GM12864 (cell line): ENCODE results near the gene SPP1.

Experiments used
- DNase-seq: peaks from one replicate; pipeline ENCODE4 v3.0.0-alpha.2; 2011; ENCODE audit warnings: low read depth
- H3K4me3 ChIP-seq: 2 replicates; pipeline ENCODE4 v1.5.1; 2011; ENCODE audit warnings: mild to moderate bottlenecking, low read depth, low read length, control low read depth
- TF ChIP-seq, protein P1 (sequence below): IDR thresholded peaks from 2 replicates; pipeline ENCODE4 v1.5.1; 2011; ENCODE audit warnings: low read depth, mild to moderate bottlenecking, moderate library complexity, low read length, control low read depth, inconsistent platforms; ENCODE audit errors: missing control alignments

SPP1 gene

DNA sequence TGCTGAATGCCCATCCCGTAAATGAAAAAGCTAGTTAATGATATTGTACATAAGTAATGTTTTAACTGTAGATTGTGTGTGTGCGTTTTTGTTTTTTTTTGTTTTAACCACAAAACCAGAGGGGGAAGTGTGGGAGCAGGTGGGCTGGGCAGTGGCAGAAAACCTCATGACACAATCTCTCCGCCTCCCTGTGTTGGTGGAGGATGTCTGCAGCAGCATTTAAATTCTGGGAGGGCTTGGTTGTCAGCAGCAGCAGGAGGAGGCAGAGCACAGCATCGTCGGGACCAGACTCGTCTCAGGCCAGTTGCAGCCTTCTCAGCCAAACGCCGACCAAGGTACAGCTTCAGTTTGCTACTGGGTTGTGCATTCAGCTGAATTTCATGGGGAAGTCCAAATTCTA lies at the start of gene SPP1:
SPP1 (plus strand) TSS at position 249 of the 400 bp plus-strand sequence. CDS start 1,182 bp downstream, outside the sequence.
- DNase-seq: no peak
- TF ChIP-seq, protein P1, sequence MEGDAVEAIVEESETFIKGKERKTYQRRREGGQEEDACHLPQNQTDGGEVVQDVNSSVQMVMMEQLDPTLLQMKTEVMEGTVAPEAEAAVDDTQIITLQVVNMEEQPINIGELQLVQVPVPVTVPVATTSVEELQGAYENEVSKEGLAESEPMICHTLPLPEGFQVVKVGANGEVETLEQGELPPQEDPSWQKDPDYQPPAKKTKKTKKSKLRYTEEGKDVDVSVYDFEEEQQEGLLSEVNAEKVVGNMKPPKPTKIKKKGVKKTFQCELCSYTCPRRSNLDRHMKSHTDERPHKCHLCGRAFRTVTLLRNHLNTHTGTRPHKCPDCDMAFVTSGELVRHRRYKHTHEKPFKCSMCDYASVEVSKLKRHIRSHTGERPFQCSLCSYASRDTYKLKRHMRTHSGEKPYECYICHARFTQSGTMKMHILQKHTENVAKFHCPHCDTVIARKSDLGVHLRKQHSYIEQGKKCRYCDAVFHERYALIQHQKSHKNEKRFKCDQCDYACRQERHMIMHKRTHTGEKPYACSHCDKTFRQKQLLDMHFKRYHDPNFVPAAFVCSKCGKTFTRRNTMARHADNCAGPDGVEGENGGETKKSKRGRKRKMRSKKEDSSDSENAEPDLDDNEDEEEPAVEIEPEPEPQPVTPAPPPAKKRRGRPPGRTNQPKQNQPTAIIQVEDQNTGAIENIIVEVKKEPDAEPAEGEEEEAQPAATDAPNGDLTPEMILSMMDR: no peak

DNA sequence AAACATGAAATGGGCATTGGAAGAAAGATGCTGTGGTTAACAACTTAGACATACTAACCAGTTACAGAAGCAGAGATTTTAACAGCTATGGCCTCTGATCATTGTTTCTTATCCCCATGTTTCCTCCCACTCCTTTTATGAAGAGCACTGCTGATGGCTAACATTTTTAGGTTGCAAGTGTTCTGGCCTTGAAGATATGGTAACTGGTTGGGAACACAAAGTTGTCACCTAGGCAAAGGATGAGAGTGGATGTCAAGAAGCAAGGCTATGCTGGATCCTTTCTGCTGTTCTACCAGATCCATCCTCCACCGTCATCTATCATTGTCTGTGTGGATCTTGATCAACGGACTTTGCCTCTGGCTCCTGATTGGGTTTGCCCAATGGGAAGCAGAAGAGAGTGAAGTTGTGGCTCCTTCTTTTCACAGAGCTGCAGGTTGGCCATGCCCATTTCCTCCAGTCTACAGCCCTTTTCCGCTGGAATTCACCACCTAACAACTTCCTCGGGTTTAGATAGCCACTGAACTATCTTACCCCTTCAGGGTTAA lies 48.9 kb upstream of the SPP1 start:
- no peak for DNase-seq

More for the DNA sequence above, at the start of gene SPP1:
- no peak within 1 kb of the TSS for H3K4me3 ChIP-seq

DNA sequence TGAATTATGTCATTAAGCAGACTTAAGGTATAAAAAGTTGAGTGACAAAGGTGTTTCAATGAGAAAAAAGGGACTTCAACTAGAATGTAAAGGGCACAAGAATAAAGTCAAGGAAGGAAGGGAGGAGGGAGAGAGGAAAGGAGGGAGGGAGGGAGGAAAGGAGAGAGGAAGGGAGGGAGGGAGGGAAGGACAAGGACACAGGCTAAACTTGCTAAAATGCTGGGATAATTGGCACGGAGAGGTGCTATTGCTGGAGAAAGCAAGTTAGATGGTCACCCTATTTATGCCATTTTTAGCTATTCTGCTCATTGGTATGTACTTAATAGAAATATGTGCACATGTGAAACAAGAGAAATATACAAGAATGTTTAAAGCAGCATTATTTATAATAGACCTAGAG lies 44.9 kb upstream of the SPP1 start:
- DNase-seq: no peak
- H3K4me3 ChIP-seq: no peak overlapping the region
- TF ChIP-seq, protein P1: no peak

More for the DNA sequence above, 48.9 kb upstream of the SPP1 start:
- no peak overlapping the region for H3K4me3 ChIP-seq
- TF ChIP-seq, protein P1: no peak

DNA sequence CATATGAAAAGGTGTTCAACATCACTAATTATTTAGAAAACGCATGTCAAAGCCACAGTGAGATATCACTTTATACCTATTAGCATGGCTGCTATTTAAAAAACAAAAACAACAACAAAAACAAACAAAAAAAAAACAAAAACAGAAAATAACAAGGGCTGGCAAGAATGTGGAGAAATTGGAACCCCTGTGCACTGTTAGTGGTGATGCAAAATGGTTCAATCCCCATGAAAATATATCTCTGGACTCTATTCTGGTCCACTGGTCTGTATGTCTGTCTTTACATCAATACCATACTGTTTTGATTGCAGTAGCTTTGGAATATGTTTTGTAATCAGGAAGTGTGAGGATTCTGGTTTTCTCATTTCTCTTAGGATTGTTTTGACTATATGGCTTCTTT lies 43.6 kb upstream of the SPP1 start:
- TF ChIP-seq, protein P1: no peak
- no peak for DNase-seq
- H3K4me3 ChIP-seq: no peak overlapping the region

DNA sequence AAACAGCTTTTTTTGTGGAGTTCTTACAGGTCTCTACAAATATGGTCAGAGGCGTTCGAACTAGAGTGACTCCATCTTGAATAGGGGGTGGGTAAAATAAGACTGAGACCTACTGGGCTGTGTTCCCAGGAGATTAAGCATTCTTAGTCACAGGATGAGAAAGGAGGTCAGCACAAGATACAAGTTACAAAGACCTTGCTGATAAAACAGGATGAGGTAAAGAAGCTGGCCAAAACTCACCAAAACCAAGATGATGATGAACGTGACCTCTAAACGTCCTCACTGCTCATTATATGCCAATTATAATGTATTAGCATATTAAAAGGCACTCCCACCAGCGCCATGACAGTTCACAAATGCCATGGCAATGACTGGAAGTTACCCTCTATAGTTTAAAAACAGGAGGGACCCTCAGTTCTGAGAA lies 42.8 kb upstream of the SPP1 start:
- DNase-seq: no peak
- TF ChIP-seq, protein P1: no peak
- no peak overlapping the region for H3K4me3 ChIP-seq

DNA sequence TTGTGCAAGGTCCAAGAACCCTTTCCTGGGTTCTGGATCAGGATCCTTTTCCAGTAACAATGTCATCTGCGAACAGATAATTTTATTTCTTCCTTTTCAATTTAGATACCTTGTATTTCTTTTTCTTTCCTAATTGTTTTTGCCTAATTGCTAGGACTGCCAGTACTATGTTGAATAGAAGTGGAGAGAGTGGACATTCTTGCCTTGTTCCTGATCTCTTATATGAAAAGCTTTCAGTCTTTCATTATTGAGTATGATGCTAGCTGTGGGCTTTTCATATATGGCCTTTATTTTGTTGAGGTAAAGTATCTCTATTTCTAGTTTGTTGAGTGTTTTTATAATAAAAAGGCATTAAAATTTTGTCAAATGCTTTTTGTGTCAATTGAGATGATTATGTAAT lies 42.2 kb upstream of the SPP1 start:
- DNase-seq: no peak

More for the DNA sequence above, 42.2 kb upstream of the SPP1 start:
- TF ChIP-seq, protein P1: no peak
- H3K4me3 ChIP-seq: no peak overlapping the region
